ENCODE measurements around the gene THAP7.

DNA sequence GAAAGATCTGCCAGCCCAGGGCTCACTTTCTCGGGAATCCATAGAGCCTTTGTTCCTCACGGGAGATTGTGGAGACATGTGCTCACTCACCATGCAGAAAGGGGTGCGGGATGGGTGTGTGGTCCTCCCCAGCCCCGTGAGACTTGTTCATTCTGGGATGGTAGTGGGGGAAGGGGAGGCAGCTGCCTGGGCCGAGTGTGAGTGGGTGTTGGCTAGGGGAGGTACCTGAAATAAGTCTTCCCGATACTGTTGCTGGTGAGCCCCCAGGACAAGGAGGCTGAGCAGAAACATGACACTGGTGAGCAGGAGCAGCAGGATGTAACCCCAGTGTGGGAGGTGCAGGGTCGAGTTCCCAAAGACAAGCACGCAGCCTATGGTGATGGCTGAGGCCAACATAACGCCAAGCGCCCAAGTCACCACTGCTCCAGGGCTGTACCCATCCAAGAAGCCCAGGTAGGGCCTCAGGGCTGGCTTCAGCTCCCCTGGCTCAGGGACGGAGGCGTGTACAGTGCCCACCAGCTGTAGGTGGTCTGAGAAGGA lies 27.6 kb upstream of the THAP7 start:
- no peak for TF ChIP-seq POLR2A (IDR thresholded peaks at IDR 0.05)
- no peak for TF ChIP-seq POLR2AphosphoS5 (IDR thresholded peaks at IDR 0.05)
- TF ChIP-seq, protein P1, sequence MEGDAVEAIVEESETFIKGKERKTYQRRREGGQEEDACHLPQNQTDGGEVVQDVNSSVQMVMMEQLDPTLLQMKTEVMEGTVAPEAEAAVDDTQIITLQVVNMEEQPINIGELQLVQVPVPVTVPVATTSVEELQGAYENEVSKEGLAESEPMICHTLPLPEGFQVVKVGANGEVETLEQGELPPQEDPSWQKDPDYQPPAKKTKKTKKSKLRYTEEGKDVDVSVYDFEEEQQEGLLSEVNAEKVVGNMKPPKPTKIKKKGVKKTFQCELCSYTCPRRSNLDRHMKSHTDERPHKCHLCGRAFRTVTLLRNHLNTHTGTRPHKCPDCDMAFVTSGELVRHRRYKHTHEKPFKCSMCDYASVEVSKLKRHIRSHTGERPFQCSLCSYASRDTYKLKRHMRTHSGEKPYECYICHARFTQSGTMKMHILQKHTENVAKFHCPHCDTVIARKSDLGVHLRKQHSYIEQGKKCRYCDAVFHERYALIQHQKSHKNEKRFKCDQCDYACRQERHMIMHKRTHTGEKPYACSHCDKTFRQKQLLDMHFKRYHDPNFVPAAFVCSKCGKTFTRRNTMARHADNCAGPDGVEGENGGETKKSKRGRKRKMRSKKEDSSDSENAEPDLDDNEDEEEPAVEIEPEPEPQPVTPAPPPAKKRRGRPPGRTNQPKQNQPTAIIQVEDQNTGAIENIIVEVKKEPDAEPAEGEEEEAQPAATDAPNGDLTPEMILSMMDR (IDR thresholded peaks at IDR 0.05), result no peak

Data from suprapubic skin (tissue), 4 donors.